Caco-2 (cell line): ENCODE data around the gene CSRP1. TPM values are rescaled to one million over a fixed set of nuclear protein-coding genes. Genes with fewer than 3 reads are reported as not detected.

Source experiments
- BruUV-seq: library from RNA; stranded (reverse); fragments of 400-500 nt; replicated peaks from 2 replicates; lab custom pipeline; 2021; lab: Mats Ljungman, UMichigan
- CTCF ChIA-PET: fragments of 300-600 bp; sonication (Branson Sonifier 250); formaldehyde crosslinking; loops from one replicate; lab custom pipeline; 2022; ENCODE audit warnings: antibody characterized with exemption; lab: Charles Lee
- POLR2A ChIA-PET: fragments of 300-600 bp; sonication (Branson Sonifier 250); formaldehyde crosslinking; loops from one replicate; lab custom pipeline; 2022; ENCODE audit warnings: antibody characterized with exemption; lab: Charles Lee
- DNase-seq, 2 experiments: peaks; one replicate each; pipeline versions ENCODE4 v3.0.0 to v3.0.0-alpha.2; 2020 to 2022
- H3K27me3 ChIP-seq: replicated peaks from 2 replicates; pipeline ENCODE4 v1.6.0; 2011; ENCODE audit warnings: low read length; ENCODE audit not compliant: control insufficient read depth, insufficient read depth
- H3K36me3 ChIP-seq: 2 replicates; pipeline ENCODE4 v1.5.1; 2011; ENCODE audit warnings: low read length; ENCODE audit not compliant: control insufficient read depth, insufficient read depth
- H3K4me1 ChIP-seq: fragments of 250-450 bp; sonication (Bioruptor Pico); 2 replicates; pipeline ENCODE4 v1.5.1; 2020; ENCODE audit warnings: mild to moderate bottlenecking
- H3K4me3 ChIP-seq: 2 replicates; pipeline ENCODE4 v1.5.1; 2011; ENCODE audit warnings: low read depth, mild to moderate bottlenecking, control low read depth, low read length
- H3K9me3 ChIP-seq: fragments of 250-450 bp; sonication (Bioruptor Pico); 2 replicates; pipeline ENCODE4 v1.5.1; 2020; ENCODE audit warnings: mild to moderate bottlenecking, moderate library complexity
- H3K27ac Mint-ChIP-seq: one replicate; pipeline ENCODE4 v1.8.0; 2022; ENCODE audit warnings: mixed read lengths; ENCODE audit not compliant: unreplicated experiment
- H3K27me3 Mint-ChIP-seq: one replicate; pipeline ENCODE4 v1.8.0; 2022; ENCODE audit warnings: mixed read lengths; ENCODE audit not compliant: insufficient read depth, unreplicated experiment
- H3K36me3 Mint-ChIP-seq: one replicate; pipeline ENCODE4 v1.8.0; 2022; ENCODE audit warnings: mild to moderate bottlenecking, mixed read lengths; ENCODE audit not compliant: insufficient read depth, unreplicated experiment
- H3K4me1 Mint-ChIP-seq: one replicate; pipeline ENCODE4 v1.8.0; 2022; ENCODE audit warnings: low read depth, mixed read lengths; ENCODE audit not compliant: unreplicated experiment
- H3K4me3 Mint-ChIP-seq: one replicate; pipeline ENCODE4 v1.8.0; 2022; ENCODE audit warnings: mild to moderate bottlenecking, moderate library complexity, mixed read lengths; ENCODE audit not compliant: unreplicated experiment
- H3K9me3 Mint-ChIP-seq: one replicate; pipeline ENCODE4 v1.8.0; 2022; ENCODE audit warnings: mixed read lengths; ENCODE audit not compliant: unreplicated experiment
- CTCF ChIP-seq, 2 experiments: fragments of 200-600 bp in 1 of 2; IDR thresholded peaks; 1 replicate in 1 of 2; 2 replicates in 1 of 2; pipeline versions ENCODE4 v1.5.1 to v1.8.0; 2011 to 2022; ENCODE audit warnings: antibody characterized with exemption in 1 of 2, control low read depth in 1 of 2, inconsistent platforms in 1 of 2, low read depth in 1 of 2, low read length in 1 of 2, mild to moderate bottlenecking in 1 of 2, moderate library complexity in 1 of 2; ENCODE audit not compliant: insufficient read depth in 1 of 2, severe bottlenecking in 1 of 2, unreplicated experiment in 1 of 2
- intact Hi-C: fragments of 100-400 bp; cut with micrococcal nuclease; formaldehyde crosslinking; loops from one replicate; pipeline ENCODE4 v1.10.0; 2022; ENCODE audit not compliant: unreplicated experiment
- total RNA-seq: library from RNA; stranded (reverse); gene quantifications from 2 replicates; pipeline ENCODE4 v1.2.3, GENCODE V29; 2022

Gene CSRP1
- total RNA-seq, 1 experiment from 2014 or later: 60.0 TPM

- DNase-seq: no peak
- Histone ChIP-seq H3K27me3 (no peaks in the 10 kb centered on the region), H3K4me1 (peaks cover 7% of the 10 kb centered on the region), H3K9me3 (no peaks in the 10 kb centered on the region), H3K4me3 (no peak overlapping the region), H3K36me3 (no peaks in the 10 kb centered on the region; the same call in none of the 2 replicates)
- H3K36me3 Mint-ChIP-seq: peaks cover 41% of the 10 kb centered on the region
- POLR2A ChIA-PET: no interaction called here
- no peaks in the 10 kb centered on the region for H3K9me3 Mint-ChIP-seq
- no TSS peak for BruUV-seq
- no peak for TF ChIP-seq CTCF (IDR thresholded peaks at IDR 0.05; ENCODE audit: insufficient read depth in 1 of 2, low read depth in 1 of 2, low read length in 1 of 2, severe bottlenecking in 1 of 2, unreplicated experiment in 1 of 2)
- no peaks in the 10 kb centered on the region for H3K27me3 Mint-ChIP-seq
- H3K4me3 Mint-ChIP-seq: no peak overlapping the region
- H3K4me1 Mint-ChIP-seq: peaks cover 3% of the 10 kb centered on the region
- CTCF ChIA-PET: interaction anchor here (1.5 kb wide), 1 partner anchor 24 kb away, joined by 3 read pairs; no protein-coding TSS in a partner anchor
- intact Hi-C loops: no loop called here
- H3K27ac Mint-ChIP-seq: no peak overlapping the region
Measured at GRCh38 chr1:201488830-201489589, 17.9 kb downstream of the CSRP1 start.

- no TSS peak for BruUV-seq
- H3K27ac Mint-ChIP-seq: no peak overlapping the region
- intact Hi-C loops: no loop called here
- ChIA-PET POLR2A (no interaction called here), CTCF (interaction anchor here (1.5 kb wide), 1 partner anchor 25 kb away, joined by 3 read pairs; no protein-coding TSS in a partner anchor)
- no peaks in the 10 kb centered on the region for H3K9me3 ChIP-seq
- no peaks in the 10 kb centered on the region for H3K9me3 Mint-ChIP-seq
- H3K27me3 ChIP-seq: no peaks in the 10 kb centered on the region
- H3K36me3 ChIP-seq: no peaks in the 10 kb centered on the region; the same call in 1 of the 2 replicates
- H3K36me3 Mint-ChIP-seq: peaks cover 31% of the 10 kb centered on the region
- 0 out of 2 replicates have a peak, but pooled peaks cover 2% of the 10 kb centered on the region for H3K4me1 ChIP-seq
- H3K4me1 Mint-ChIP-seq: no peaks in the 10 kb centered on the region
- TF ChIP-seq CTCF (IDR thresholded peaks at IDR 0.05; ENCODE audit: insufficient read depth in 1 of 2, low read depth in 1 of 2, low read length in 1 of 2, severe bottlenecking in 1 of 2, unreplicated experiment in 1 of 2): no peak
- no peak overlapping the region for H3K4me3 Mint-ChIP-seq
- no peaks in the 10 kb centered on the region for H3K27me3 Mint-ChIP-seq
- H3K4me3 ChIP-seq: no peak overlapping the region
- no peak for DNase-seq
Measured at GRCh38 chr1:201487742-201488141, 19.2 kb downstream of the CSRP1 start.

GRCh38 chr1:201486187-201486586 is 20.7 kb downstream of the CSRP1 start:
- no TSS peak for BruUV-seq
- no peak for TF ChIP-seq CTCF (IDR thresholded peaks at IDR 0.05; ENCODE audit: insufficient read depth in 1 of 2, low read depth in 1 of 2, low read length in 1 of 2, severe bottlenecking in 1 of 2, unreplicated experiment in 1 of 2)
- ChIA-PET CTCF (interaction anchor here (0.6 kb wide), 1 partner anchor 549 kb away, joined by 5 read pairs; no protein-coding TSS in a partner anchor), POLR2A (no interaction called here)
- DNase-seq: no peak
- Mint-ChIP-seq H3K9me3 (no peaks in the 10 kb centered on the region), H3K27me3 (no peaks in the 10 kb centered on the region), H3K36me3 (peaks cover 26% of the 10 kb centered on the region), H3K4me3 (no peak overlapping the region), H3K4me1 (peaks cover 4% of the 10 kb centered on the region), H3K27ac (no peak overlapping the region)
- Histone ChIP-seq H3K4me3 (no peak overlapping the region), H3K36me3 (no peaks in the 10 kb centered on the region; the same call in 1 of the 2 replicates), H3K4me1 (peaks cover 12% of the 10 kb centered on the region; the same call in 1 of the 2 replicates), H3K9me3 (no peaks in the 10 kb centered on the region), H3K27me3 (no peaks in the 10 kb centered on the region)
- intact Hi-C loops: no loop called here
